Measurements from ENCODE around the gene PRSS33.

The PRSS33 gene

GRCh38 chr16:2827831-2828520, 40.6 kb upstream of the PRSS33 start:
- Histone ChIP-seq H2BK15ac (replicated peaks; ENCODE audit: low read depth) (no peak overlapping the region), H3K27me3 (ENCODE audit: insufficient read depth, low read length, poor library complexity) (no peaks in the 10 kb centered on the region), H3K79me2 (ENCODE audit: control insufficient read depth, insufficient read depth, low read length) (no peaks in the 10 kb centered on the region), H3K4me2 (ENCODE audit: low read length) (no peak overlapping the region), H4K5ac (ENCODE audit: low read length) (no peak overlapping the region), H2BK120ac (ENCODE audit: low read depth, low read length) (no peak overlapping the region), H2BK5ac (ENCODE audit: low read length) (no peak overlapping the region), H3K18ac (ENCODE audit: low read length) (no peak overlapping the region), H3K36me3 (ENCODE audit: control insufficient read depth, insufficient read depth, low read length) (no peaks in the 10 kb centered on the region), H3K9ac (ENCODE audit: low read length) (no peak overlapping the region), H3K23ac (ENCODE audit: low read length) (no peak overlapping the region), H3K79me1 (ENCODE audit: low read length) (no peaks in the 10 kb centered on the region), H2AK5ac (ENCODE audit: low read length) (no peak overlapping the region), H3K4me1 (ENCODE audit: control insufficient read depth, low read depth, low read length) (no peaks in the 10 kb centered on the region), H3K56ac (ENCODE audit: low read length) (no peak overlapping the region), H3K4me3 (ENCODE audit: low read length) (no peak overlapping the region), H3K27ac (ENCODE audit: low read depth, low read length) (no peak overlapping the region), H3K4ac (ENCODE audit: low read depth, low read length) (no peak overlapping the region), H4K8ac (ENCODE audit: low read depth, low read length) (no peak overlapping the region)
- DNase-seq: no peak
- WGBS (ENCODE audit: extremely low coverage, insufficient coverage, low lambda C conversion rate): no CpG with 5 or more reads among the region's 14 CpGs

DNA sequence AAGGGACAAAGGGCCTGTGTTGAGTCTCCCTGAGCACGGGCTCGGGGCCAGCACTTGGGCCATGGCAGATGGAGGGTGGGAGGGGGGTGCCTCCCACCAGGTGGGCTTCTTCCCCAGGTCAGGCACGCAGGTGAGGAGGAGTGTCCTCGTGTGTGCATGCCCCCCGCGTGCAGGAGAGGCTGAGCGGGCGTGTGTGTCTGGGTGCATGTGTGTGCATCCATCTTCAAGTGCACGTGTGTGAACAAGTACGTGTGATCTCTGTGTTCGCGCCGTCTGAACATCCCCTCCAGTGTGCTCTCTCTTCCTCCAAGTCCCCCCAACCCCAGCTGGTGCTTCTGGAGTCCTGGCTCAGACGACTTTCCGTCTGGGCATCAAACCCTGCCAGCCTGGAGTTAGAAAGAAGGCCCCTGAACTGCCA, 40.0 kb upstream of the PRSS33 start:
- H3K36me3 ChIP-seq (ENCODE audit: control insufficient read depth, insufficient read depth, low read length): no peaks in the 10 kb centered on the region
- no peak overlapping the region for H2BK120ac ChIP-seq (ENCODE audit: low read depth, low read length)
- no peaks in the 10 kb centered on the region for H3K79me1 ChIP-seq (ENCODE audit: low read length)
- WGBS (ENCODE audit: extremely low coverage, insufficient coverage, low lambda C conversion rate): no CpG with 5 or more reads among the region's 15 CpGs
- no peak overlapping the region for H3K9ac ChIP-seq (ENCODE audit: low read length)
- no peaks in the 10 kb centered on the region for H3K4me1 ChIP-seq (ENCODE audit: control insufficient read depth, low read depth, low read length)
- H2BK5ac ChIP-seq (ENCODE audit: low read length): no peak overlapping the region
- no peak overlapping the region for H3K18ac ChIP-seq (ENCODE audit: low read length)
- no peak overlapping the region for H3K4ac ChIP-seq (ENCODE audit: low read depth, low read length)
- no peaks in the 10 kb centered on the region for H3K27me3 ChIP-seq (ENCODE audit: insufficient read depth, low read length, poor library complexity)
- H4K8ac ChIP-seq (ENCODE audit: low read depth, low read length): no peak overlapping the region
- no peak for DNase-seq
- H3K23ac ChIP-seq (ENCODE audit: low read length): no peak overlapping the region
- H3K4me2 ChIP-seq (ENCODE audit: low read length): no peak overlapping the region
- H3K27ac ChIP-seq (ENCODE audit: low read depth, low read length): no peak overlapping the region
- no peak overlapping the region for H3K4me3 ChIP-seq (ENCODE audit: low read length)
- H2BK15ac ChIP-seq (replicated peaks; ENCODE audit: low read depth): no peak overlapping the region
- H3K79me2 ChIP-seq (ENCODE audit: control insufficient read depth, insufficient read depth, low read length): no peaks in the 10 kb centered on the region
- H2AK5ac ChIP-seq (ENCODE audit: low read length): no peak overlapping the region
- no peak overlapping the region for H4K5ac ChIP-seq (ENCODE audit: low read length)
- H3K56ac ChIP-seq (ENCODE audit: low read length): no peak overlapping the region

DNA sequence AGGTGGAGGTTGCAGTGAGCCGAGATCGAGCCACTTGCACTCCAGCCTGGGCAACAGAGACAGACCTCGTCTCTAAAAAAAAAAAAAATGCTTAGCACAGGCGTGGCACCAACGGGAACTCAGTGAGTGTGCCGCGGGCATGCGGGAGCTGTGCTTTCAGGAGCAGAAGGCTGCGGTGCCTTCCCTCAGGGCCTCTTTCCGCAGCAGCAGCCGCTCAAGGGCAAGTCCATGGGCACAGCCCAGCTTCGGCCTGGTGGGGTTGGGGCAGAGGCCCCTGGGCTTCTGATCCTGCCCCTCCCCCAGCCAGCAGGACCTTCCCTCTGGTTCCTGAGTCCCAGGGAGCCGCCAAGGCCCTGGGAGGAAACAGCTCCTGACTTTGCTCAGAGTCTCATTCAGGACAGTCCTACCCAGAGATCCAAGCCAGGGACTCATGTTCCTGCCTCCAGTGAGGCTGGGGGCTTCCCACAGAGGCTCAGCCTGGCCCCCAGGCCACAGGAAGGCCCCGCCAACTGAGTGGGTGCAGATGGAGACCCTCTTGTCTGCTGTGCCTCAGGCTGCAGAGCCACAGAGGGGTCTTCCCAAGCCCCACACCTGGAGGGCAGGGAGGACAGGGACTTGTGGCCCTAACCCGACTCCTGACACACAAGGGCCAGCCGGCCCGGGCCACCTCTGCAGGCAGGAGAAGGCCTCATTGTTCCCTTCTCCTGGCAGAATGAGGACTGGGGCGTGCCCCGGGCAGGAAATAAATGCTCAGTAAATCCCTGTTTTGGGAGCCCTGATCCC, 39.4 kb upstream of the PRSS33 start:
- H4K5ac ChIP-seq (ENCODE audit: low read length): no peak overlapping the region
- no CpG with 5 or more reads among the region's 19 CpGs for WGBS (ENCODE audit: extremely low coverage, insufficient coverage, low lambda C conversion rate)
- no peaks in the 10 kb centered on the region for H3K36me3 ChIP-seq (ENCODE audit: control insufficient read depth, insufficient read depth, low read length)
- no peak overlapping the region for H4K8ac ChIP-seq (ENCODE audit: low read depth, low read length)
- H3K4me2 ChIP-seq (ENCODE audit: low read length): no peak overlapping the region
- no peaks in the 10 kb centered on the region for H3K79me1 ChIP-seq (ENCODE audit: low read length)
- H3K4me1 ChIP-seq (ENCODE audit: control insufficient read depth, low read depth, low read length): no peaks in the 10 kb centered on the region
- no peak overlapping the region for H3K9ac ChIP-seq (ENCODE audit: low read length)
- no peak overlapping the region for H2BK120ac ChIP-seq (ENCODE audit: low read depth, low read length)
- no peak overlapping the region for H3K4ac ChIP-seq (ENCODE audit: low read depth, low read length)
- no peak overlapping the region for H3K27ac ChIP-seq (ENCODE audit: low read depth, low read length)
- H2BK5ac ChIP-seq (ENCODE audit: low read length): no peak overlapping the region
- H2BK15ac ChIP-seq (replicated peaks; ENCODE audit: low read depth): no peak overlapping the region
- DNase-seq: no peak
- H2AK5ac ChIP-seq (ENCODE audit: low read length): no peak overlapping the region
- no peak overlapping the region for H3K4me3 ChIP-seq (ENCODE audit: low read length)
- no peak overlapping the region for H3K23ac ChIP-seq (ENCODE audit: low read length)
- no peaks in the 10 kb centered on the region for H3K27me3 ChIP-seq (ENCODE audit: insufficient read depth, low read length, poor library complexity)
- H3K56ac ChIP-seq (ENCODE audit: low read length): no peak overlapping the region
- no peaks in the 10 kb centered on the region for H3K79me2 ChIP-seq (ENCODE audit: control insufficient read depth, insufficient read depth, low read length)
- H3K18ac ChIP-seq (ENCODE audit: low read length): no peak overlapping the region

DNA sequence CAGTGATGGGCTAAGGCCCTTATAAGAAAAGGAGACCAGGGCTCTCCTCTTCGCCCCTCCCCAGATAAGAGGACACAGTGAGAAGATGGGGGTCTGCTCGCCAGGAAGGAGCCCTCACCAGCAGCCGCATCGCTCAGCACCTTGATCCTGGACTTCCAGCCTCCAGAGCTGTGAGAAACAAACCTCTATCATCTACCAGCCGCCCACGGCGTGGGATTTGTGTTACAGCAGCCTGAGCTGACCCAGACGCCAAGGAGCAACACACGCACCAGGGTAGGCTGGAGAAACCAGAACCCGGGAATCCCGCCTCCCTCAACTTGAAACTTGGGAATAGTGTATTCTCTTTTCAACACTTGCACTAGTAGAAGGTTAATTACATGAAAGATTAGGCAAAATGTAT, 38.5 kb upstream of the PRSS33 start:
- no peaks in the 10 kb centered on the region for H3K27me3 ChIP-seq (ENCODE audit: insufficient read depth, low read length, poor library complexity)
- WGBS (ENCODE audit: extremely low coverage, insufficient coverage, low lambda C conversion rate): no CpG with 5 or more reads among the region's 11 CpGs
- no peak overlapping the region for H4K8ac ChIP-seq (ENCODE audit: low read depth, low read length)

DNA sequence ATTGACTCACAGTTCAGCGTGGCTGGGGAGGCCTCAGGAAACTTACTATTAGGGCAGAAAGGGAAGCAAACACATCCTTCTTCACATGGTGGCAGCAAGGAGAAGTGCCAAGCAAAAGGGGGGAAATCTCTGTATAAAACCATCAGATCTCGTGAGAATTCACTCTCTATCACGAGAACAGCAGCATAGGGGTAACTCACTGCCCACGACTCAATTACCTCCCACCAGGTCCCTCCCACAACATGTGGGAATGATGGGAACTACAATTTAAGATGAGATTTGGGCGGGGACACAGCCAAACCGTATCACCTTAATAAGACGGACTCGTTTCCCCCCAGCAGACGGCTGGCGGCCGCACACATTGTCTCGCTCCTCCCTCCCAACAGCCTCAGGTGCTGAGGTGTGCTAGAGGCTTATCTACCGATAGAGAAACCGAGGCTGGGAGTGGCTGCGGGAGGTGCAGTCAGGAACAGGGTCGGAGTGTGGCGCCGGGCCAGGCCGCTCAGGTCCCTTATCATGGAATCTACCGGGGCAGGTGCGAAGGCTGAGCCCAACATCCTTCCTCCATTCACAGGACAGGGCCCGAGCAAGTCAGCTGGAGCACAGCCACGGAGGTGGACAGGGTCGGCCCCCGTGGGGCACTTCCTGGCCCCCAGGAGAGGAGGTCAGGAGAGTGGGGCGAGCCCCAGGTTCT, 37.8 kb upstream of the PRSS33 start:
- no peak overlapping the region for H2BK120ac ChIP-seq (ENCODE audit: low read depth, low read length)
- no peaks in the 10 kb centered on the region for H3K79me1 ChIP-seq (ENCODE audit: low read length)
- no peak overlapping the region for H3K4ac ChIP-seq (ENCODE audit: low read depth, low read length)
- no peaks in the 10 kb centered on the region for H3K27me3 ChIP-seq (ENCODE audit: insufficient read depth, low read length, poor library complexity)
- no peak overlapping the region for H3K23ac ChIP-seq (ENCODE audit: low read length)
- no peak overlapping the region for H2BK5ac ChIP-seq (ENCODE audit: low read length)
- H3K79me2 ChIP-seq (ENCODE audit: control insufficient read depth, insufficient read depth, low read length): no peaks in the 10 kb centered on the region
- H3K4me1 ChIP-seq (ENCODE audit: control insufficient read depth, low read depth, low read length): no peaks in the 10 kb centered on the region
- H3K9ac ChIP-seq (ENCODE audit: low read length): no peak overlapping the region
- H3K56ac ChIP-seq (ENCODE audit: low read length): no peak overlapping the region
- no peak overlapping the region for H3K4me3 ChIP-seq (ENCODE audit: low read length)
- H3K18ac ChIP-seq (ENCODE audit: low read length): no peak overlapping the region
- H2BK15ac ChIP-seq (replicated peaks; ENCODE audit: low read depth): no peak overlapping the region
- DNase-seq: no peak
- no peak overlapping the region for H3K4me2 ChIP-seq (ENCODE audit: low read length)
- WGBS (ENCODE audit: extremely low coverage, insufficient coverage, low lambda C conversion rate): no CpG with 5 or more reads among the region's 26 CpGs
- H2AK5ac ChIP-seq (ENCODE audit: low read length): no peak overlapping the region
- no peak overlapping the region for H4K8ac ChIP-seq (ENCODE audit: low read depth, low read length)
- H3K36me3 ChIP-seq (ENCODE audit: control insufficient read depth, insufficient read depth, low read length): no peaks in the 10 kb centered on the region
- no peak overlapping the region for H4K5ac ChIP-seq (ENCODE audit: low read length)
- no peak overlapping the region for H3K27ac ChIP-seq (ENCODE audit: low read depth, low read length)

More for the DNA sequence above, 38.5 kb upstream of the PRSS33 start:
- H3K79me1 ChIP-seq (ENCODE audit: low read length): no peaks in the 10 kb centered on the region
- H3K27ac ChIP-seq (ENCODE audit: low read depth, low read length): no peak overlapping the region
- H2BK5ac ChIP-seq (ENCODE audit: low read length): no peak overlapping the region
- no peak overlapping the region for H3K4me3 ChIP-seq (ENCODE audit: low read length)
- H2BK15ac ChIP-seq (replicated peaks; ENCODE audit: low read depth): no peak overlapping the region
- no peak overlapping the region for H3K23ac ChIP-seq (ENCODE audit: low read length)
- H3K36me3 ChIP-seq (ENCODE audit: control insufficient read depth, insufficient read depth, low read length): no peaks in the 10 kb centered on the region
- H3K56ac ChIP-seq (ENCODE audit: low read length): no peak overlapping the region
- H3K9ac ChIP-seq (ENCODE audit: low read length): no peak overlapping the region
- no peak overlapping the region for H3K4ac ChIP-seq (ENCODE audit: low read depth, low read length)
- no peak overlapping the region for H3K18ac ChIP-seq (ENCODE audit: low read length)
- no peak overlapping the region for H4K5ac ChIP-seq (ENCODE audit: low read length)
- no peaks in the 10 kb centered on the region for H3K79me2 ChIP-seq (ENCODE audit: control insufficient read depth, insufficient read depth, low read length)
- H3K4me2 ChIP-seq (ENCODE audit: low read length): no peak overlapping the region
- H2BK120ac ChIP-seq (ENCODE audit: low read depth, low read length): no peak overlapping the region
- DNase-seq: no peak
- no peak overlapping the region for H2AK5ac ChIP-seq (ENCODE audit: low read length)
- no peaks in the 10 kb centered on the region for H3K4me1 ChIP-seq (ENCODE audit: control insufficient read depth, low read depth, low read length)
